A673 (cell line): Measurements from ENCODE around the gene CD226.

Experiments
- EZH2 ChIP-seq: fragments of 200-600 bp; sonication (generic); IDR thresholded peaks from 2 replicates; pipeline ENCODE4 v1.6.1; 2017; ENCODE audit warnings: borderline replicate concordance, low read depth, mild to moderate bottlenecking, mixed read lengths, antibody characterized with exemption, low read length; ENCODE audit not compliant: poor library complexity, severe bottlenecking
- TF ChIP-seq, protein P1 (sequence below): fragments of 300-800, 200-600 bp; sonication (generic); conservative IDR thresholded peaks from 2 replicates; pipeline ENCODE4 v1.5.1; 2017; ENCODE audit warnings: low read depth, mild to moderate bottlenecking, antibody characterized with exemption, low read length, moderate library complexity, mixed read lengths

GRCh38 chr18:69817335-69817940, 130.2 kb downstream of the CD226 start:
- no peak for TF ChIP-seq EZH2
- TF ChIP-seq, protein P1, sequence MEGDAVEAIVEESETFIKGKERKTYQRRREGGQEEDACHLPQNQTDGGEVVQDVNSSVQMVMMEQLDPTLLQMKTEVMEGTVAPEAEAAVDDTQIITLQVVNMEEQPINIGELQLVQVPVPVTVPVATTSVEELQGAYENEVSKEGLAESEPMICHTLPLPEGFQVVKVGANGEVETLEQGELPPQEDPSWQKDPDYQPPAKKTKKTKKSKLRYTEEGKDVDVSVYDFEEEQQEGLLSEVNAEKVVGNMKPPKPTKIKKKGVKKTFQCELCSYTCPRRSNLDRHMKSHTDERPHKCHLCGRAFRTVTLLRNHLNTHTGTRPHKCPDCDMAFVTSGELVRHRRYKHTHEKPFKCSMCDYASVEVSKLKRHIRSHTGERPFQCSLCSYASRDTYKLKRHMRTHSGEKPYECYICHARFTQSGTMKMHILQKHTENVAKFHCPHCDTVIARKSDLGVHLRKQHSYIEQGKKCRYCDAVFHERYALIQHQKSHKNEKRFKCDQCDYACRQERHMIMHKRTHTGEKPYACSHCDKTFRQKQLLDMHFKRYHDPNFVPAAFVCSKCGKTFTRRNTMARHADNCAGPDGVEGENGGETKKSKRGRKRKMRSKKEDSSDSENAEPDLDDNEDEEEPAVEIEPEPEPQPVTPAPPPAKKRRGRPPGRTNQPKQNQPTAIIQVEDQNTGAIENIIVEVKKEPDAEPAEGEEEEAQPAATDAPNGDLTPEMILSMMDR, result no peak
